Stimulated activated CD4-positive, alpha-beta T cell treated with anti-CD3 and anti-CD28 coated beads, Interleukin-15, amount 100 ng/mL, for 24 hours (primary cell): ENCODE data around the gene LIN7A.

ENCODE experiments used
- DNase-seq: peaks from one replicate; pipeline ENCODE4 v3.0.0-alpha.2; 2020

The LIN7A gene

DNA sequence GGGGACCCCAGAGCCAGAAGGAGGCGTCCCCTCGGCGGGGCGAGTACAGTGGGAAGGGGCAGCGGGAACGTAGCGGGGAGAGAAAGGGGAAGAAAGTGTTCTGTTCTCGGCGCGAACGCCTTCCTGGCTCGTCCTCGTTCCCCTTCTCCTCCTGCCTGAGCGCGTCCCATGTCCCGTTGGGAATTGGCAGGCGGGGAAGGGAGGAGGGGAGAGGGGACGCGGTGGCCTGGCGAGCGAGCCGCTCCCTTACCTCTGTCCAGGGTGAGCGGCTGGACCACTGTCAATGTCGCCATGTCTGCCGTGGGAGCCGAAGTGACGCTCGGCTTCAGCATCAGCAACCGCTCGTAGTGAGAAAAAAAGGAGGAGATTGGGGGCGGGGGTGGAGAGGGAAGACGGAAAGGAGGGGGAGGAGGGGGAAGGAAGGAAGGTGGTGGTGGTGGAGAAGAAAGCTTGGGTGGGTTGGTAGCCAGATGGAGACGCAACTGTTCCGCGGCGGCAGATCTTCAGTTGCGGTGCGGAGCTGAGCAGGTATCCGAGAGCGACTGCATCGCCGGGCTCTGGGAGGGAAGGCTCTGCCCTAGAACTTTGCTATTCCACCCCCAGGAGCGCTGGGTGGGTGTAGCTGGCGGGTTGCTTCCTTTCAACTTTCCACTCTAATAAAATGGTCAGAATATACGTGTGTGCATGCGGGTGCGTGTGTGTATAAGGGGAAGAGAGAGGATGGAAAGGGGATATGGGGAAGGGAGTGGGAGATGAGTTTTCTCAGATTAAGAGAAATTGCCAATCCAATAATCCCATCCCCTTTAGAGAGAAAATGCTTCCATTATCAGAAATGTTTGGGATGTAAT is at the start of gene LIN7A:
Gene LIN7A, minus strand, starts transcription at position 544 of the 848 bp plus-strand sequence. Its CDS starts 212 bp downstream, at position 332.
- DNase-seq: no peak

- no peak for DNase-seq
Observed at GRCh38 chr12:80986224-80986623, 48.5 kb upstream of the LIN7A start.

- DNase-seq: no peak
Observed at GRCh38 chr12:80979816-80980215, 42.1 kb upstream of the LIN7A start.

DNA sequence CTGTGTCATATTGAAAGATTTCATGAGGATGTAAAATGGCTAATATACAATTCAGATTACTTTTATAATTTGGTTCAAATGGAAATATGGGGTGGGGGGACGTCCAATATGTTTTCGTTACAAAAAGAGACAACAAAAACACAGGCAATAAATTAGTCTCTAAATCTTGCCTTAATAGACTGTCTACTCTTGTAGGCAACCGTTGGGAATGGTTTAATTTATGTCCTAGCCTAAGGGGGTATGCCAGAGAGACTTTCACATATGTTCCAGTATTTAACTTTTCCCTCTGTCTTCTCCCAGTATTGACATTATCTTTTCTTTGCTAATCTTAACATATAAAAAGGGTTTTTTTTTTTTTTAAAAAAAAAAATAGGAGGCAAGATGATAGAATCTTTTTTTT is 41.5 kb upstream of the LIN7A start:
- no peak for DNase-seq

DNA sequence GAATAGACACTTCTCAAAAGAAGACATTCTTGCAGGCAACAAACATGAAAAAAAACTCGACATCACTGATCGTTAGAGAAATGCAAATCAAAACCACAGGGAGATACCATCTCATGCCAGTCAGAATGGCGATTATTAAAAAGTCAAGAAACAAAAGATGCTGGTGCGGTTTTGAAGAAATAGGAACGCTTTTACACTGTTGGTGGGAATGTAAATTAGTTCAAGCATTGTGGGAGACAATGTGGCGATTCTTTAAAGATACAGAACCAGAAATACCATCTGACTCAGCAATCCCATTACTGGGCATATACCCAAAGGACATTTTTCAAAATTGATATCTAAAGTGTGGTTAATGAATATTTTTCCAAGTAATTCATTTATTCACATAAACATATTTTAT is 39.6 kb upstream of the LIN7A start:
- no peak for DNase-seq

- DNase-seq: no peak
Observed at GRCh38 chr12:80968326-80968725, 30.6 kb upstream of the LIN7A start.

- no peak for DNase-seq
Observed at GRCh38 chr12:80967565-80967964, 29.8 kb upstream of the LIN7A start.

- DNase-seq: no peak
Observed at GRCh38 chr12:80966001-80966400, 28.3 kb upstream of the LIN7A start.

- DNase-seq: no peak
Observed at GRCh38 chr12:80958162-80958561, 20.4 kb upstream of the LIN7A start.

GRCh38 chr12:80954857-80955520 is 17.3 kb upstream of the LIN7A start:
- DNase-seq: no peak

DNA sequence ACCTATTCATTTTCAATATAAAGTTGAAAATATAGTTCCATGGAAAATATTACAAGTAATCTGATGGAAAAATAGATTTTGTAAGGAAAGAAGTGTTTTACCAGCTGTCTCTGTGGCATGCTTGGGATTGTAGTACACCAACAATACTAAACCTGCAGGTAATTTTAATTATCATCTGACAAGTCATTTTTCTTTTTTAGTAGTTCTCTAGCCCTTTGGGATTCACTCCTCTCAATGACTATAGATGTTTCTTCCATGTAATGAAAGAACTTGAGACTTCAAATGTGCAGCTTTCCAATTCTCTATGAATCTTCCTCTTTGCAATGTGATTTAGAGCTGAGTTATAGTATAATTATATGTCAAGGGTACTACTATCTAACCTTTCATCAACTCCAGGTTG is 14.7 kb upstream of the LIN7A start:
- DNase-seq: no peak

DNA sequence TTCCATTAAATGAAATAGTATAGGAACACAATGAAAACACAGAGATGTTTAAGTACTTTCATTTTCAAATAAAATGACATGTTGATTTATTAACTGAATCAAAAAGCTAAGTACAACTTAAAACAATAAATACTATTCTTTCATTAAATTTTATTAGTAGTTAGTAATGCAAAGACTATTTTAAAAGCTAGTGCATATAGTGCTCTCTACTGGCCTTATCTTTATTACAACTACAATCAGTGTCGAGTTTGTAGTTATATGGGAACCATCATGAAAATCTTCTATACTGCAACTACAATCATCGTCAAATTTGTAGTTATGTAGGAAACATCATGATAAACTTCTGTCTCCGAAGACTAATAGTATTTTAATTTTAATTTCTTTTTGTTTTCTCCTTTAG is 8.9 kb upstream of the LIN7A start:
- no peak for DNase-seq

DNA sequence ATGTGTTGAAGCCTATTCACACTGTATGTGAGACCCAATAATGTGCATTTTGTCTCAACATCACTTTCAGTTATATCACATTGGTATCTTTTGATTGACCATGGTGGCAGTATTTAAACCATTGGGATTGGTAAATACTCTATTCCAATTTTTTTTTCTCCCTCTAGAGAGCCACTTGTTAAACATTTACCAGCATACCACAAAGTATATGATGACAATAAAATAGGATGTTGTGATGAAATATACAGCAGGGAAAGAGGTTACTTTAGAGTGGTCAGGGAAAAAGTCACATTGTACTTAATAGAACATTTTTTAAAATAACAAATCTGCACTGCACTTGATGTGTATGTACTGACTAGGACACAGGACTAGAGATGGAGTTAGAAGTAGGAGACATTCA is 5.6 kb upstream of the LIN7A start:
- DNase-seq: no peak

DNA sequence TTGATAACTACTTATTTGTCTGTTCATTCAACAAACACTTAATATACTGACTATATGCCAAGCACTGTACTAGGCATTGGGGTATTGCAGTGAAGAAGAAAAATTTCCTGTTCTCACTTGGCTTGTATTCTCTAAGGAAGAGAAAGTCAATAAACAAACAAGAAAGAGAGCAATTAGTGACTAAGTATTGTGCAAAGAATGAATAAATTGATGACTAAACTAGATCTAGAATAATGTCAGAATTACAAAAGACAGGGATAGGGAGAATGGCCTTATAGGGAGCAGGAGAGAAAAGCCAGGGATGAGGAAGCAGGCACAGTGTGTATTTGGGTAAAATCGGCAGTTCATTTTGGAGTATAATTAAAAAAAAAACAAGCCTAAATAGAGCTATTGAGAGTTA is 4.2 kb upstream of the LIN7A start:
- DNase-seq: no peak

DNA sequence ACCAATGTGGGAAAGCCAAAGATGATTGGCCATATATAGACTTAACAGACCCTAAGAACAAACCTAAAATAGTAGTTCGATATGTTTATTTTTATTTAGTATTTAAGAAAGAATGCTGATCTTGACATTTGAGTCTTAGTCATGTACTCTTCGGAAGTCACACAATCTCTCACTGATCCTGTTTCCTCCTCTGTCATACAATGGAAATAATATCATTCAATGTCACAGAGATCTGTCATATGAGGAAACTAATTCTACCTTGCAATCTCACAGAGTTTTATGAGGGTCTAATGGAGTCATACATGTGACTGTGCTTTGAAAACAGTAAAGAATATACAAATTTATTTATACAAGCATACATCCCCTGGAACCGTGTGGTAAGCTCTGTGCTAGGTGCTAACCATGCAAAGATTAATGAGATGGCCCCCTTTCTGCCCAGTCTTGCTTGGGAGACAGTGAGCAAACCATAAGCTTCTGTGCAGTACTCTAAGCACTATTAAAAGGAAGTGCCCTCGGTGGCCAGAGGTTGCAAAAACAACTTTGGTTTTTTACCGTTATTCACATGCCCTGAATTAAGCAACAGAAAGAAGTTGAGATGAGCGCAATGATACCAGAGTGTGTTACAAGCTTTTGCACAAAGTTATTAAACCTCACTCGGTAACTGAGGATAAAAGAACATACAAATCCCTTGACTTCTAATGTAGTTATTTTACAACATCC is 1.7 kb upstream of the LIN7A start:
- DNase-seq: no peak

DNA sequence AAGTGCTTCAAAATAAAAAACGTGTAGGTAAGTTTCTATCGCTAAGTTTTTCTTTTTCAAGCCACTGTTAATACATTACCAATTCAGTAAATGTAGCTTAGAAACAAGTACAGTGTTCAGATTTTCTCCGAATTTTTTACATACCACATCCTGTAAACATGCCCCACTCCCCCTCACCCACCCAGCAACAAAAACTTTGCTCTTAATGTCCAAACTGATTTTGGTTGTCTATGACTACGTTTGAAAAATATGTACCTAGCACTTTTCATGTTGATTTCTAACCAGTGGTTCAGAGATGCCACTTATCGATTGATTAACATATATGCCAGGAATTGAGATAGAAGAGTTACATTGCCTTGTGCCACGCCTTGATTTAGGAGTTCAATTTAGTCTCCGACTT is 663 bp upstream of the LIN7A start:
- DNase-seq: no peak

- DNase-seq: no peak
Observed at GRCh38 chr12:80936642-80937390, 918 bp downstream of the LIN7A start.

- DNase-seq: no peak
Observed at GRCh38 chr12:80936353-80936641, 1.4 kb downstream of the LIN7A start.

- no peak for DNase-seq
Observed at GRCh38 chr12:80935111-80935510, 2.6 kb downstream of the LIN7A start.

DNA sequence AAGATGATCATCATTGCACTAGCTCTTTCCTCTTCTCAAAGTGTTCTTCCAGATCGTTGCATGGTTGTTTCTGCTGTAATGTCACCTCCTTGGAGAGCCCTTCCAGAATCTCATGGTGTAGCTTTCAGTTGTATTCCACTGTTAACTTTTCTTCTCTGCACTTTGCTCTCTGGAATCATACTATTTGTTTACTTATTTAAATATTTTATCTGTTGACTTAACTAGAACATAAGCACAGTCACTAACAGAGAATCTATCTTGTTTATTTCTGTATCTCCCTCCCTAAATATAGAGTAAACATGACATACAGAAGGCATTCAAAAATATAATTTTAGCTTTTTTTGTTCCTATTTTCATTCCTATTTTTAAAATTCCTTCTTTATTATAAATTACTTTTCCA is 11.8 kb downstream of the LIN7A start:
- DNase-seq: no peak

DNA sequence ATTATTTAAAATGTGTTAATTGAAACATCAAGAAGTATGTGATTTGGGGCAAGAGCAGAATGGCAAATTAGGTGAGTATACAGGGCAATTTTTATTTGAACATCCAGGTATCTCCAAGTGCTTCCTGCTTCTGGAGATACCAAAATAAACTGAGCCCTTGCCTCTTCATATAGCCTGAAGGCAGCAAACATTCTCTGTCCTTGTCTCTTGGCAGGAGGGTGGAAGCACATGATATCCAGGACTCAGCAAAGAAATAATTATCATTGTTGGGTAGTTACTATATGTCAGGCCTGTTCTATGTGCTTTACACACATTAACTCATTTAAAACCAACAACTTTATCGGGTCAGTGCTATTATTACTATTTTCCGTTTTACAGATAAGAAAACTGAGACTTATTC is 12.5 kb downstream of the LIN7A start:
- DNase-seq: no peak

DNA sequence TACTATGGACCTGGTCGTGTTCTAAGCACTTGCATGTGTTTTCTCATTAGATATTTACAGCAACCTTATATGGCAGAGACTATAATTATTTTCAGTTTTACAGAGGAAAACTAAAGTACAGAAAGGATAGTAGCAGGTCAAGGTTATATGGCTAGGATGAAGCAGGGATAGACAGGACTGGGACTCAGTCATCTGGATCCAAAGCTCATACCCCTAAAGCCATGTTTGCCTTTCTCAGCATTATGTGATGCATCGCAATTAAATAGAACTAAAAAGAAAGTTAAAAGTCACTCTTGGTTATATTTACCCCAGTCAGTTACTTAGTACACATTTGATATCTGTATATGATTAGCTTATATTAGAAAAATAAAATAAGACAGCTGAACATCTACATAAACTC is 13.3 kb downstream of the LIN7A start:
- no peak for DNase-seq

GRCh38 chr12:80920006-80920405 is 17.7 kb downstream of the LIN7A start:
- no peak for DNase-seq
